Mesangial cell (primary cell): ENCODE data around the gene CSN2. TPM values are rescaled to one million over a fixed set of nuclear protein-coding genes. Genes with fewer than 3 reads are reported as not detected.

Source experiments
- total RNA-seq: library from RNA; depleted of rRNA; stranded (reverse); fragments of >200 nt; gene quantifications from 2 replicates; pipeline ENCODE4 v1.2.3, GENCODE V29; 2015

CSN2 gene, protein sequence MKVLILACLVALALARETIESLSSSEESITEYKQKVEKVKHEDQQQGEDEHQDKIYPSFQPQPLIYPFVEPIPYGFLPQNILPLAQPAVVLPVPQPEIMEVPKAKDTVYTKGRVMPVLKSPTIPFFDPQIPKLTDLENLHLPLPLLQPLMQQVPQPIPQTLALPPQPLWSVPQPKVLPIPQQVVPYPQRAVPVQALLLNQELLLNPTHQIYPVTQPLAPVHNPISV
- not detected in 2 replicates for total RNA-seq

DNA sequence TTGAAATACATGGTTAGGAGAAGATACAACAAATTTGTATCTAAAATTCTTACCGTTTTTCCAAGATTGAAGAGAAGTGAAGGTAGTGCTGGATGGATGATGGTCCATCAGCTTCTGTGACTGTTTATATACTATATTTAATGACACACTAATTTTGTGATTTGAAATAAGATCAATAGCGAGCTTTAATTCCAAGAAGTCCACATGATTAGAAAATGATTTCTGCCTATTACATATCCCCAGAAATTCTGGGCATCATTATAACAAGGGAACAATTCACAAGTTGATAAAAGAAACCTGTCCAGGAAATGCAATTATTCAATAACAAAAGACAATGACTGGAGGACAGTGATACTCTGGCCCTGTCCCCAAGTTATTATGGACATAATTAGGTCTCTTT lies at the start of gene CSN2:
CSN2 (minus strand) TSS at position 101 of the 400 bp plus-strand sequence. CDS start 4,733 bp downstream, outside the sequence.

DNA sequence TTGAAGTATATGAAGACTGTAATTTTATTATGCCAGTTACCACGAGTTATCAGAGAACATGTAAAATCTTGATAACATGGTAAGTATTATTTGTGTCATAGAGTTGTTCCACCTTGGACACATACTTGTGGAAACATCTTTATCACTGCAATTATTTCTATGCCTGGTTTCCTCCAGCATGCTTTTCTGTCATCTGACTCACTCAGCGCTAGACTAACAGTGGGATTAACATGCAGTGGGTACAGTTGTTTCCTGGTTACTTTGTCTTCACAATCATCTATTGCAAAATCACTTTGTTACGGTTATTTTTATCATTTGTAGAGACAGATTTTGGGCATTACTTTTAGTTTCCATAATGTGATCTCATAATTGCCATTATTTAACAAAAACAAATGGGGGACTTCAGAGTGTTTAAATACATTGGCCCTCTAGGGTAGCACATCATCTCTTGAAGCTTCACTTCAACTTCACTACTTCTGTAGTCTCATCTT lies 30.0 kb upstream of the CSN2 start, which contains the start of gene STATH:
STATH (plus strand) TSS at position 441 of the 491 bp plus-strand sequence. CDS start 2,472 bp downstream, outside the sequence.

DNA sequence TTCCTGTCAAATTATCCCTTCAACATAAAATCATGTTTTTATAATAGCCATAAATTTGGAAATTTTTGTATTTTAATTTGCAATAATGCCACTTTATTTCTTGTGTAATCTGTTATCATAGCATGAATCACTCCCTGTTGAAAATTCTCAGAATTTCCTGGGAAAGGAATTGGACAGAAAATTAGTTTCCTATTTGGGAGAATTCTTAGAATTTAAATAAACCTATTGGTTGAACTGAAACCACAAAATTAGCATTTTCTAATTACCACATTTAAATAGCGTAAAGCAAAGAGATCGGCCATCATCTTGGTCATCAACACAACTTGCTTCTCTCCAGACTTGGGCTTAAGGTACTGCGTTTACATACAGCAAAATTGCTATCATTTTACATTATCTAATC lies 34.8 kb downstream of the CSN2 start, which contains the start of gene CSN1S1:
CSN1S1 (plus strand) TSS at position 301 of the 400 bp plus-strand sequence. CDS start 1,488 bp downstream, outside the sequence.

Other genes with a start within 250 kb of the CSN2 start
- 0.13 and 0.33 TPM in 2 replicates for gene SULT1B1, start 205.1 kb downstream of the CSN2 start, total RNA-seq
- gene SULT1E1, start 105.6 kb downstream of the CSN2 start, total RNA-seq, result 1.8 and 6.3 TPM in 2 replicates
- gene CSN1S1, start 34.7 kb downstream of the CSN2 start, total RNA-seq, result not detected in 2 replicates
- not detected in 2 replicates for gene STATH, start 30.2 kb upstream of the CSN2 start, total RNA-seq
- not detected in 2 replicates for gene HTN3, start 62.7 kb upstream of the CSN2 start, total RNA-seq
- gene HTN1, start 84.7 kb upstream of the CSN2 start, total RNA-seq, result not detected in 2 replicates
- not detected in 2 replicates for gene PRR27, start 188.5 kb upstream of the CSN2 start, total RNA-seq
- gene ODAM, start 230.0 kb upstream of the CSN2 start, total RNA-seq, result not detected in 2 replicates